ENCODE measurements around the gene DIS3L2. TPM values are rescaled to one million over a fixed set of nuclear protein-coding genes. Genes with fewer than 3 reads are reported as not detected.
"Not testable (repeated sequence)": the region's sequence is repeated elsewhere in the genome, so short reads cannot be mapped to it uniquely, and the experiment has no call there.

The DIS3L2 gene
- total RNA-seq, 2 donors from 2014 or later = 33.5 to 35.5 TPM

- intact Hi-C loops (cut with DNase I, micrococcal nuclease) = no loop called here
- DNase-seq = no peak
Measured at GRCh38 chr2:232369126-232369951, 407.8 kb downstream of the DIS3L2 start.

DNA sequence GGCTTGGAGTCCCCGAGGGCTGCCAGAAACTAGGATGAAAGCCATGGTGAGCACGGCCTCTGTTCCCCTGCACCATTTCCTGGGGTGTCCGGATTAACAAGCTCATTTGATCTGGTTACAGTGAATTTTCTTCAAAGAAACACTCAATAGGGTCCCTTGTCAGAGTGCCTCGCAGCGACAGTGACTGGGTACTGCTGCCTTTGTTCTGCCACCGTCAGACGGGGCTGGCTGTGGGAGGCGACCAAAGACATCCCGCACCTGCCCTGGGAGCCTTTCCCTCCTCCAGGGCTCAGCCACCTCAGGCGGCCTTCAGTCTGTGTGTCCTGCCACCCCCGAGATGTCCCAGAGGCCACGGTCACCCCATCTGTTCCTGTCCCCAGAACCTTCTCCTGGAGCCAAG is 408.5 kb downstream of the DIS3L2 start:
- DNase-seq; ATAC-seq; intact Hi-C loops (cut with DNase I, micrococcal nuclease): not testable (repeated sequence)

More at GRCh38 chr2:232369126-232369951, 407.8 kb downstream of the DIS3L2 start:
- ATAC-seq = no peak

DNA sequence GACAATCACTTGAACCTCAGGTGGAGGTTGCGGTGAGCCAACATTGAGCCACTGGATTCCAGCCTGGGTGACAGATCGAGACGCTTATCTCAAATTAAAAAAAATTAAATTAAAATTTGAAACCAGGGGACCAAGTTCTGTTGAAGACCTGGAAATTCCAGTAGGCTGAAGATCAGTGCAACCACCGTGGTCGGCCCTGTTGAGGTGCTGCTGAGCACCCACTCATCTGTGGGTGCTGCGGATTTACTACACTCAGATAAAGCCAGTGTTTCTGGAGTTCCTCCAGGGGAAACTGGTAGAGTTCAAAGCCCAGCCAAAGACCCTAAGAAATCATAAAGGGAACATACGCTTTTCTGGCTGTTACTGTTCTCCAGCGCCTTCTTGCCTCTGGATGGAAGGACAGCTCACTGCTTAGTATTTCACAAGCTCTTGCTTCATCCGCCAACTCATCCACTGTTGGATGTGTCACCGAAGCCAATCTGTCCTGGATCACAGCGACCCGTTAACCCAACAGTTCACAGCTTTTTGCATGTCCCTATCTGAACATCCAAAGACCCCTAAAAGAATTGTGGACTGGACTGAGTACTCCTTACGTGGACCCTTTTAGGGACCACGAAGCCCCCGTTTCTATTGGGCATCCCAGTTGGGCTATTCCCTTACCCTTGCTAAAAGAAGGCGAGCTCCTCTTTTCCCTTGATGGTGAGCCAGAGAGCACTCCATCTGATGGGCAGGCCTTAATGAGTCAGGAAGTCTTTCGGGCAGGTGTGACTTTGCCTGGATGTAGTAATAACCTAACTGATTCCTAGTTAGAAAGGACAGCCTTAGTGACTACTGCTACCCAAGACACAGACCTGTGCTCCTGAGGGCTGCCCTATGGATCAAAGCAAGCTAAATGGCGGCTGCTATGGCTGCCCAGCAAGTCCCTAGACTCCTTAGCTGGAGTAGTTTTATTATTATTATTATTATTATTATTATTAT is 411.0 kb downstream of the DIS3L2 start:
- intact Hi-C loops (cut with DNase I, micrococcal nuclease) = no loop called here
- DNase-seq (no peak), ATAC-seq (no peak)

DNA sequence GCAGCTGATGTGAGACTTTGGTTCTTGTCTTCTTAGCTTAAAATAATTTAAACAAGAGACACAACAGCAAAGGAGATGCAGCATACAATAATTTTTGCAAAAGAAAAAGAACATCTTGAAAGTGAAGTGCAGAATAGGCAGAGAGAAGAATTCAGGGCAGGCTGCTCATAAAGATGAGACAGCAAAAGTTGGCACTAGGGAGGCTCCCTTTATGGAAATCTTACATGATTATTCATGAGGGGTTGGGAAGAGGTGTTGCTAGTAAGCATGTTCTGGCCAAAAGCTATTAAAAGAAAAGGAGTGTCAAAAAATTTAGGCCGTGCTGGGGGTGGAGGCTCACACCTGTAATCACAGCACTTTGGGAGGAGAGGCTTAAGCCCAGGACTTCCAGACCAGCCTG is 412.8 kb downstream of the DIS3L2 start:
- intact Hi-C loops (cut with DNase I, micrococcal nuclease) = no loop called here
- ATAC-seq (no peak), DNase-seq (no peak)

- no peak for ATAC-seq
- no peak for DNase-seq
- intact Hi-C loops (cut with DNase I, micrococcal nuclease) = no loop called here
Measured at GRCh38 chr2:232375164-232375563, 413.7 kb downstream of the DIS3L2 start.

- no peak for ATAC-seq
- intact Hi-C loops (cut with DNase I, micrococcal nuclease) = no loop called here
- no peak for DNase-seq
Measured at GRCh38 chr2:232376260-232376659, 414.7 kb downstream of the DIS3L2 start.

GRCh38 chr2:232376713-232377112 is 415.2 kb downstream of the DIS3L2 start:
- ATAC-seq = no peak
- intact Hi-C loops (cut with DNase I, micrococcal nuclease) = no loop called here
- DNase-seq = no peak

DNA sequence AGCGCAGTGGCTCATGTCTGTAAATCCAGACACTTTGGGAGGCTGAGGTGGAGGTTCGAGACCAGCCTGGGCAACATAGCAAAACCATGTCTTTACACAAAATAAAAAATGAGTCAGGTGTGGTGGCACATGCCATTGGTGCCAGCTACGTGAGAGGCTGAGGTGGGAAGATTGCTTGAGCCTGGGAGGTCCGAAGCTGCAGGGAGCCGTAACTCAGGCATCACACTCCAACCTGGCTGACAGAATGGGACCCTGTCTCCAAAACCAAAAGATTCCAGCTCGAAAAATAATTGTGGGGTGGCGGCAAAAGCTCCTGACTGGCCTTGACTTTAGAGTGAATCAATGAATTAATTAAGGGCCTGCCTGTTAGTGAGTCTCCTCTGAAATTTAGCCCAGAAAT is 415.8 kb downstream of the DIS3L2 start:
- no peak for ATAC-seq
- no peak for DNase-seq
- intact Hi-C loops (cut with DNase I, micrococcal nuclease) = no loop called here

GRCh38 chr2:232377841-232378734 is 416.6 kb downstream of the DIS3L2 start:
- ATAC-seq (no peak), DNase-seq (no peak)
- intact Hi-C loops (cut with DNase I, micrococcal nuclease) = no loop called here

- ATAC-seq; intact Hi-C loops (cut with DNase I, micrococcal nuclease); DNase-seq: not testable (repeated sequence)
Measured at GRCh38 chr2:232378735-232379151, 417.2 kb downstream of the DIS3L2 start, which contains the start of gene ALPP. TSS of gene ALPP (plus strand) at chr2:232378751. CDS start at chr2:232378803, 52 bp downstream.

DNA sequence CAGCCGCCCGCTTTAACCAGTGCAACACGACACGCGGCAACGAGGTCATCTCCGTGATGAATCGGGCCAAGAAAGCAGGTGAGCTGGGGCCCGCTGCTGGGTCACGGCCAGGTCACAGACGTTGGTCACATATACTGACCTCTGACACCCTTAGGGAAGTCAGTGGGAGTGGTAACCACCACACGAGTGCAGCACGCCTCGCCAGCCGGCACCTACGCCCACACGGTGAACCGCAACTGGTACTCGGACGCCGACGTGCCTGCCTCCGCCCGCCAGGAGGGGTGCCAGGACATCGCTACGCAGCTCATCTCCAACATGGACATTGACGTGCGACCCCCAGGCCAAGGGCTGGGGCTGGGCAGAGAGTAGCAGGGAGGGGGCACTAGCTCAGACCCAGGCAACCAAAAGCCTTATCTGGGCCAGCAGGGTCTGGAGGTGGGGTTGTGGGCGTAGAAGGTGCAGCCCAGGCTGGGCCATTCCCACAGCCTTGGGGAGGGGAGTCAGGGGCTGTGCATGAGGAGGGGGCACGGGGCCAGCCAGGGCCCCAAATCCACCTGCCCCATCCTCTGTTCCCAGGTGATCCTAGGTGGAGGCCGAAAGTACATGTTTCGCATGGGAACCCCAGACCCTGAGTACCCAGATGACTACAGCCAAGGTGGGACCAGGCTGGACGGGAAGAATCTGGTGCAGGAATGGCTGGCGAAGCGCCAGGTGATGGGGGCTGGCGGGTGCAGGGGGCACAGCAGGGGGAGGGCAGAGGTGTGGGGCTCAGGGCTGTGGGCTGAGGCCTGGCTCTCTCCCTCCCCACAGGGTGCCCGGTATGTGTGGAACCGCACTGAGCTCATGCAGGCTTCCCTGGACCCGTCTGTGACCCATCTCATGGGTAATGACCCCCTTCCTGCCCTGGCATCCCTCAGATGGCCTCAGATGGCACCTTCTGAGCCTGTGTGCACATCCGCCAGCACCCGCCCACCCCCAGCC is 418.4 kb downstream of the DIS3L2 start:
- ATAC-seq; DNase-seq; intact Hi-C loops (cut with DNase I, micrococcal nuclease): not testable (repeated sequence)

DNA sequence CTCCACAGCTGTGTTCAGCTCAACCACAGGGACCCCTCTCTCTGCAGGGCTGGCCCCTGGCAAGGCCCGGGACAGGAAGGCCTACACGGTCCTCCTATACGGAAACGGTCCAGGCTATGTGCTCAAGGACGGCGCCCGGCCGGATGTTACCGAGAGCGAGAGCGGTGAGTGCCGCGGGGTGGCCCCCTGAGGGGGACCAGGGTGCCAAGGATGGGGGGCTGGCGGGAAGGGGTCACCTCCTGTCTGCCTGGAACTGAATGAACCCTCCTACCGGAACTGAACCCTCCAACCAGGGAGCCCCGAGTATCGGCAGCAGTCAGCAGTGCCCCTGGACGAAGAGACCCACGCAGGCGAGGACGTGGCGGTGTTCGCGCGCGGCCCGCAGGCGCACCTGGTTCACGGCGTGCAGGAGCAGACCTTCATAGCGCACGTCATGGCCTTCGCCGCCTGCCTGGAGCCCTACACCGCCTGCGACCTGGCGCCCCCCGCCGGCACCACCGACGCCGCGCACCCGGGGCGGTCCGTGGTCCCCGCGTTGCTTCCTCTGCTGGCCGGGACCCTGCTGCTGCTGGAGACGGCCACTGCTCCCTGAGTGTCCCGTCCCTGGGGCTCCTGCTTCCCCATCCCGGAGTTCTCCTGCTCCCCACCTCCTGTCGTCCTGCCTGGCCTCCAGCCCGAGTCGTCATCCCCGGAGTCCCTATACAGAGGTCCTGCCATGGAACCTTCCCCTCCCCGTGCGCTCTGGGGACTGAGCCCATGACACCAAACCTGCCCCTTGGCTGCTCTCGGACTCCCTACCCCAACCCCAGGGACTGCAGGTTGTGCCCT is 419.9 kb downstream of the DIS3L2 start:
- intact Hi-C loops (cut with DNase I, micrococcal nuclease); ATAC-seq; DNase-seq: not testable (repeated sequence)

GRCh38 chr2:232382331-232383225 is 421.1 kb downstream of the DIS3L2 start:
- no peak for ATAC-seq
- intact Hi-C loops (cut with DNase I, micrococcal nuclease) = no loop called here
- DNase-seq = no peak

DNA sequence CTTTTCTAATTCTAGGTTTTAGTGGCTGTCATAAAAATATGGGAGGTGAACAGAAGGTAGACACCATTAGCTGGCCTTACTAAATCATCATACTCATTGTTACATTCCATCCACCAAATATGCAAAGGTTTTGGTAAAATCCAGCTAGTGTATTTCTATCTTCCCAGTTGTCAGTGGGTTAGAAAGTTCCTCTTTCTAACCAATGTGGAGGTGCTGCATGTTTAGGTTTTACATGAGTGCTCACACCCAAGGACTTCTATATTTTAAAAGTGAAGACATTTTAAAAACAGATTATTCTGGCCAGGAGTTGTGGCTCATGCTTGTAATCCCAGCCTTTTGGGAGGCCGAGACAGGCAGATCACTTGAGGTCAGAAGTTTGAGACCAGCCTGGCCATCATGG is 423.0 kb downstream of the DIS3L2 start:
- intact Hi-C loops (cut with DNase I, micrococcal nuclease) = no loop called here
- DNase-seq (no peak), ATAC-seq (no peak)

DNA sequence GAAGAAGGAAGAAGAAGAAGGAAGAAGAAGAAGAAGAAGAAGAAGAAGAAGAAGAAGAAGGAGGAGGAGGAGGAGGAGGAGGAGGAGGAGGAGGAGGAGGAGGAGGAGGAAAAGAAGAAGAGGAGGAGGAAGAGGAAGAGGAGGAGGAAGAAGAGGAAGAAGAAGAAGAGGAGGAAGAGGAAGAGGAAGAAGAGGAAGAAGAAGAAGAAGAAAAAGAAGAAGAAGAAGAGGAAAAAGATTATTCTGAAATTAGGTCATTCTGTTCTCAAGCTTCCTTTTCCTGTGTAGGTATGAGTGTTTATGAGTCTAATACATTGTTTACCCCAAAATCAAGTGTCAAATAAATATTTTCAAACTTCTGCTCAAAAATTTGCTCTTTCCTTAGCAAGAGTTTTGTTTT is 423.5 kb downstream of the DIS3L2 start:
- ATAC-seq; DNase-seq; intact Hi-C loops (cut with DNase I, micrococcal nuclease): not testable (repeated sequence)
